ENCODE results near the gene CFAP61.

DNA sequence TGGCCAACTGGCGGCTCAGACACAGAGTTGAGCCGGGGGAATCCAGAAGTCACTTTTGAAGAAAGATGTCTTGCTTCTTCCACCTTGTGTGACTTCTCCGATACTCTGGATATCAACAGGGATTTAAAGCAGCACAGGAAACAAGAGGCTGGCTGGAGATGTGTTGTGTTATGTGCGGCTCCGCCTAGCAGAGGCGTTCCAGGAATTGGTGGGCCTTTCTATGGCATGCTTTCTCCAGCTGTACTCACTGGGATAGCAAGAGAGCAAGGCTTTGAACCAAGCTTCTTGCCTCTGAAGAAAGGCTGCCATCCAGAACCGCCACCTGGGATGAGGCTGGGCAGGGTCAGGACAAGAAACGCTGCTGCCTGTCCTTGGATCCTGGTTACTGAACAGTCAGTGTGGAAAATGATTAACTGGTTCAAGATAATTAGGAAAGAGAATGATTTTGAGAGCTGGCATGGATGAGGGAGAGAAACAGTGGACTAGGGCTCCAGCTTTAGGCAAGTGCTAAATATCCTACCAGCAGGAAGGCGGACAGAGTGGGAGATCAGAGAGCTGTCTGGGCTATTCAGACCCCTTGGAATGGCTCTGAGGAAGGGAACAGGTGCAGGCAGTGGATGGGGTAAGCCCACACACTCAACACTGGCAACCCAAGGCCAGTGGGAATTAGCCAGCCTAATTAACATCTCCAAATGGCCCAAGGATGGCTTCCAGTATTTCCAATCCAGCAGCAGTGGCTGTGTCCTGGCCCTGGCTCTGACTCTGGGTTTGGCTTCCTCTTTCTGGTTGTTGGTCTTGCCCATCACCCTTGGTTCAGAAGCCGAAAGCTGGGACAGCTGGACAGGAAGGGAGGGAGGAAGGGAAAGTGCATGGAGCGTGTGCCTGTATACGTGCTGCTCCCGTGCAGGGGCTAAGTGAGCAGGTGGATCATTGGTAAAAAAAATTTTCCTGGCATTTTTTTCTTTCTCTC is 347.5 kb downstream of the CFAP61 start:
- TF ChIP-seq, protein P1, sequence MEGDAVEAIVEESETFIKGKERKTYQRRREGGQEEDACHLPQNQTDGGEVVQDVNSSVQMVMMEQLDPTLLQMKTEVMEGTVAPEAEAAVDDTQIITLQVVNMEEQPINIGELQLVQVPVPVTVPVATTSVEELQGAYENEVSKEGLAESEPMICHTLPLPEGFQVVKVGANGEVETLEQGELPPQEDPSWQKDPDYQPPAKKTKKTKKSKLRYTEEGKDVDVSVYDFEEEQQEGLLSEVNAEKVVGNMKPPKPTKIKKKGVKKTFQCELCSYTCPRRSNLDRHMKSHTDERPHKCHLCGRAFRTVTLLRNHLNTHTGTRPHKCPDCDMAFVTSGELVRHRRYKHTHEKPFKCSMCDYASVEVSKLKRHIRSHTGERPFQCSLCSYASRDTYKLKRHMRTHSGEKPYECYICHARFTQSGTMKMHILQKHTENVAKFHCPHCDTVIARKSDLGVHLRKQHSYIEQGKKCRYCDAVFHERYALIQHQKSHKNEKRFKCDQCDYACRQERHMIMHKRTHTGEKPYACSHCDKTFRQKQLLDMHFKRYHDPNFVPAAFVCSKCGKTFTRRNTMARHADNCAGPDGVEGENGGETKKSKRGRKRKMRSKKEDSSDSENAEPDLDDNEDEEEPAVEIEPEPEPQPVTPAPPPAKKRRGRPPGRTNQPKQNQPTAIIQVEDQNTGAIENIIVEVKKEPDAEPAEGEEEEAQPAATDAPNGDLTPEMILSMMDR (IDR thresholded peaks at IDR 0.05; ENCODE audit: poor library complexity): no peak
- TF ChIP-seq EZH2 (IDR thresholded peaks at IDR 0.05; ENCODE audit: borderline replicate concordance) (no peak), EZH2phosphoT487 (IDR thresholded peaks at IDR 0.05; ENCODE audit: low read depth, severe bottlenecking, unreplicated experiment) (no peak)
